OCI-LY7 (cell line): ENCODE data around the gene ZC2HC1C.

Experiments
- CTCF ChIP-seq: fragments of 200-600 bp; sonication (generic); conservative IDR thresholded peaks from 2 replicates; pipeline ENCODE4 v1.5.1; 2014; ENCODE audit warnings: mild to moderate bottlenecking, antibody characterized with exemption, low read length, moderate library complexity, mixed read lengths
- EZH2phosphoT487 ChIP-seq: fragments of 200-600 bp; sonication (generic); IDR thresholded peaks from 2 replicates; pipeline ENCODE4 v1.6.1; 2018; ENCODE audit warnings: low read depth, borderline replicate concordance, mild to moderate bottlenecking, mixed run types, antibody characterized with exemption, low read length, moderate library complexity, mixed read lengths

- TF ChIP-seq CTCF = no peak
- no peak for TF ChIP-seq EZH2phosphoT487
Observed at GRCh38 chr14:75044322-75044721, 25.1 kb upstream of the ZC2HC1C start.
